HCT116 (cell line): ENCODE measurements around the gene GNPDA2. TPM values are rescaled to one million over a fixed set of nuclear protein-coding genes. Genes with fewer than 3 reads are reported as not detected.

ENCODE experiments used
- ATAC-seq: fragments of 200-7000 bp; cut with Tn5 transposase; 2 replicates; pipeline ENCODE4 v1.9.1; 2020; ENCODE audit warnings: mild to moderate bottlenecking, moderate library complexity
- BruUV-seq: library from RNA; stranded (reverse); fragments of 400-500 nt; replicated peaks from 2 replicates; lab custom pipeline; 2021; lab: Mats Ljungman, UMichigan
- CTCF ChIA-PET: fragments of 300-600 bp; sonication (Branson Sonifier 250); formaldehyde crosslinking; loops from one replicate; lab custom pipeline; 2021; ENCODE audit warnings: antibody characterized with exemption; lab: Charles Lee
- POLR2A ChIA-PET: fragments of 300-600, 350-600 bp; sonication (Branson Sonifier 250); formaldehyde crosslinking; loops from one replicate; lab custom pipeline; 2021; ENCODE audit warnings: antibody characterized with exemption; lab: Charles Lee
- RAD21 ChIA-PET, 2 experiments: fragments of 300-600 bp; sonication (Branson Sonifier 250); formaldehyde crosslinking; loops; one replicate each; lab custom pipeline; 2023; ENCODE audit warnings: low total read pairs in 2 of 2; ENCODE audit not compliant: uncharacterized antibody in 2 of 2, unreplicated experiment in 2 of 2, low non-redundant PET in 1 of 2; lab: Charles Lee
- DNase-seq: peaks from one replicate; pipeline ENCODE4 v3.0.0-alpha.2; 2010; ENCODE audit warnings: low read depth, low spot score
- H2AFZ ChIP-seq: fragments of 200-600 bp; shearing (Covaris generic), sonication (generic); 2 replicates; pipeline ENCODE4 v1.6.1; 2017; ENCODE audit warnings: low read depth, mixed run types, mixed read lengths, antibody characterized with exemption, low read length; ENCODE audit not compliant: poor library complexity, severe bottlenecking
- H3K27ac ChIP-seq: 2 replicates; pipeline ENCODE4 v1.5.1; 2012; ENCODE audit warnings: low read depth, low read length
- H3K27me3 ChIP-seq: fragments of 200-600 bp; sonication (generic); 2 replicates; pipeline ENCODE4 v1.6.1; 2016; ENCODE audit warnings: mixed run types, low read length, mixed read lengths; ENCODE audit not compliant: insufficient read depth
- H3K36me3 ChIP-seq, 2 experiments: fragments of 200-500 bp in 1 of 2; fragments of 200-600 bp in 1 of 2; sonication (Bioruptor generic) in 1 of 2; sonication (generic) in 1 of 2; 2 replicates each; pipeline versions ENCODE4 v1.5.1 to v1.6.1; 2014 to 2016; ENCODE audit warnings: low read length in 2 of 2, inconsistent platforms in 1 of 2, mixed read lengths in 1 of 2, mixed run types in 1 of 2; ENCODE audit not compliant: insufficient read depth in 2 of 2, control insufficient read depth in 1 of 2
- H3K4me1 ChIP-seq, 2 experiments: fragments of 200-600 bp in 1 of 2; sonication (generic) in 1 of 2; 2 replicates each; pipeline versions ENCODE4 v1.5.1 to v1.6.1; 2012 to 2017; ENCODE audit warnings: low read length in 2 of 2, inconsistent platforms in 1 of 2, mild to moderate bottlenecking in 1 of 2, mixed read lengths in 1 of 2, mixed run types in 1 of 2, moderate library complexity in 1 of 2; ENCODE audit not compliant: insufficient read depth in 2 of 2, control insufficient read depth in 1 of 2
- H3K4me2 ChIP-seq: fragments of 200-600 bp; sonication (generic); 2 replicates; pipeline ENCODE4 v1.6.1; 2017; ENCODE audit warnings: mixed run types, low read length, mixed read lengths
- H3K4me3 ChIP-seq, 2 experiments: fragments of 200-600 bp in 1 of 2; sonication (generic) in 1 of 2; replicated peaks in 1 of 2; 2 replicates each; pipeline ENCODE4 v1.5.1; 2011 to 2016; ENCODE audit warnings: low read length in 2 of 2, control low read depth in 1 of 2, low read depth in 1 of 2, mild to moderate bottlenecking in 1 of 2, mixed read lengths in 1 of 2, mixed run types in 1 of 2
- H3K79me2 ChIP-seq: fragments of 200-600 bp; sonication (generic); 2 replicates; pipeline ENCODE4 v1.6.1; 2017; ENCODE audit warnings: mild to moderate bottlenecking, mixed run types, low read length, moderate library complexity, mixed read lengths; ENCODE audit not compliant: insufficient read depth
- H3K9ac ChIP-seq: fragments of 200-600 bp; sonication (generic); 2 replicates; pipeline ENCODE4 v1.6.1; 2016; ENCODE audit warnings: low read length, mixed read lengths
- H3K9me2 ChIP-seq: fragments of 200-600 bp; sonication (generic), shearing (Covaris generic); 2 replicates; pipeline ENCODE4 v1.6.1; 2017; ENCODE audit warnings: mixed run types, mild to moderate bottlenecking, moderate library complexity; ENCODE audit not compliant: insufficient read depth
- H3K9me3 ChIP-seq, 2 experiments: fragments of 200-500 bp in 1 of 2; fragments of 200-600 bp in 1 of 2; sonication (Bioruptor generic) in 1 of 2; sonication (generic) in 1 of 2; 2 replicates each; pipeline ENCODE4 v1.6.1; 2014 to 2017; ENCODE audit warnings: low read length in 2 of 2, mixed read lengths in 2 of 2, inconsistent platforms in 1 of 2, low read depth in 1 of 2, mild to moderate bottlenecking in 1 of 2, mixed run types in 1 of 2, moderate library complexity in 1 of 2; ENCODE audit not compliant: control insufficient read depth in 1 of 2, insufficient read depth in 1 of 2
- H4K20me1 ChIP-seq: fragments of 200-600 bp; sonication (generic), shearing (Covaris generic); 2 replicates; pipeline ENCODE4 v1.6.1; 2017; ENCODE audit warnings: mixed run types, mild to moderate bottlenecking, moderate library complexity; ENCODE audit not compliant: insufficient read depth
- CEBPB ChIP-seq: IDR thresholded peaks from 2 replicates; pipeline ENCODE4 v1.6.1; 2012; ENCODE audit warnings: low read depth
- ELF1 ChIP-seq: IDR thresholded peaks from 2 replicates; pipeline ENCODE4 v1.6.1; 2012; ENCODE audit warnings: low read depth, borderline replicate concordance
- EZH2 ChIP-seq: fragments of 200-600 bp; sonication (generic); IDR thresholded peaks from 2 replicates; pipeline ENCODE4 v1.6.1; 2017; ENCODE audit warnings: antibody characterized with exemption, mixed run types
- EZH2phosphoT487 ChIP-seq: fragments of 200-600 bp; IDR thresholded peaks from 2 replicates; pipeline ENCODE4 v1.6.1; 2018; ENCODE audit warnings: antibody characterized with exemption, borderline replicate concordance
- FOSL1 ChIP-seq: IDR thresholded peaks from 2 replicates; pipeline ENCODE4 v1.6.1; 2012; ENCODE audit warnings: low read depth
- JUND ChIP-seq: IDR thresholded peaks from 2 replicates; pipeline ENCODE4 v1.6.1; 2012
- POLR2A ChIP-seq: IDR thresholded peaks from 2 replicates; pipeline ENCODE4 v1.7.0; 2011; ENCODE audit warnings: borderline replicate concordance; ENCODE audit not compliant: insufficient read depth, insufficient read length; ENCODE audit errors: extremely low read depth
- POLR2AphosphoS5 ChIP-seq: IDR thresholded peaks from 2 replicates; pipeline ENCODE4 v1.6.1; 2011; ENCODE audit warnings: mild to moderate bottlenecking, low read depth, low read length, moderate library complexity
- RAD21 ChIP-seq: IDR thresholded peaks from 2 replicates; pipeline ENCODE4 v1.6.1; 2012; ENCODE audit warnings: low read depth, mild to moderate bottlenecking
- SIN3A ChIP-seq: IDR thresholded peaks from 2 replicates; pipeline ENCODE4 v1.6.1; 2012; ENCODE audit warnings: low read depth
- SP1 ChIP-seq: IDR thresholded peaks from 2 replicates; pipeline ENCODE4 v1.6.1; 2012; ENCODE audit warnings: low read depth
- SRF ChIP-seq: IDR thresholded peaks from 2 replicates; pipeline ENCODE4 v1.6.1; 2012; ENCODE audit warnings: low read depth
- YY1 ChIP-seq: IDR thresholded peaks from 2 replicates; pipeline ENCODE4 v1.6.1; 2011; ENCODE audit warnings: low read length, low read depth, moderate library complexity, mild to moderate bottlenecking; ENCODE audit not compliant: insufficient replicate concordance; ENCODE audit errors: extremely low read depth
- ZFX ChIP-seq: fragments of 450-650 bp; IDR thresholded peaks from 2 replicates; pipeline ENCODE4 v1.6.1; 2017
- ZNF274 ChIP-seq: fragments of 200-500 bp; sonication (Bioruptor generic); IDR thresholded peaks from 2 replicates; pipeline ENCODE4 v1.6.1; 2014; ENCODE audit warnings: mild to moderate bottlenecking, low read depth, low read length, inconsistent platforms
- intact Hi-C: fragments of 100-400 bp; cut with micrococcal nuclease; formaldehyde crosslinking; loops from 2 replicates; pipeline ENCODE4 v1.10.0; 2022
- total RNA-seq: library from RNA; stranded (reverse); gene quantifications from one replicate; pipeline ENCODE4 v1.2.1, GENCODE V29; 2021; ENCODE audit not compliant: unreplicated experiment
- TF ChIP-seq, protein P1 (sequence below): IDR thresholded peaks from 2 replicates; pipeline ENCODE4 v1.6.1; 2012
- TF ChIP-seq, protein P2 (sequence below): IDR thresholded peaks from 2 replicates; pipeline ENCODE4 v1.6.1; 2011; ENCODE audit warnings: mild to moderate bottlenecking, low read length, moderate library complexity; ENCODE audit not compliant: insufficient replicate concordance; ENCODE audit errors: extremely low read depth
- TF ChIP-seq, protein P3 (sequence below): IDR thresholded peaks from 2 replicates; pipeline ENCODE4 v1.6.1; 2012; ENCODE audit warnings: low read depth
- TF ChIP-seq, protein P4 (sequence below), 3 experiments: fragments of 200-600 bp in 1 of 3; sonication (generic) in 1 of 3; IDR thresholded peaks in 2 of 3; conservative IDR thresholded peaks in 1 of 3; 2 replicates each; pipeline ENCODE4 v1.5.1; 2012 to 2017; ENCODE audit warnings: low read depth in 2 of 3, low read length in 2 of 3, antibody characterized with exemption in 1 of 3, borderline replicate concordance in 1 of 3, control low read depth in 1 of 3, mild to moderate bottlenecking in 1 of 3, mixed read lengths in 1 of 3, mixed run types in 1 of 3, moderate library complexity in 1 of 3; ENCODE audit not compliant: insufficient read depth in 1 of 3
- TF ChIP-seq, protein P5 (sequence below): IDR thresholded peaks from 2 replicates; pipeline ENCODE4 v1.6.1; 2012

Gene GNPDA2
- total RNA-seq, 1 experiment from 2014 or later, result 15.8 TPM

DNA sequence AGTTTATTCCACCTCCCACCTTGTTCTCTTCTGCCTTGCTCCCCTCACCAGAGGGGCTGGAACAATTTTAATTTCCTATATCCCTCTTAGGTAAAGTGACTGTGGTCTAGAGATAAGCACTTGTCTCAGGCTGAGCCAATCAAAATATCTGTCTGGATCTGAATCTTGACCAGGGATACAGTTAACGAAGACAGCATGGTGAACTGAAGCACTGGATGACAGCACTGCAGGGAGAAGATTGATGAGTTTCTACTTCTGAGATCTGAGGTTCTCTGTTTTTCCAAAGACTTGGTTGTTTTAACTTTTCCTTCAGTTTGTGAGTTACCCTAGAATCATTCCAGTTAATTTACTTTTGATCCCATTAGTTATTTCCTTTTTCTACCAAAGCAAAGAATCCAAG, 13.2 kb downstream of the GNPDA2 start:
- Histone ChIP-seq H4K20me1 (no peaks in the 10 kb centered on the region), H3K4me2 (no peak overlapping the region), H3K9me2 (no peaks in the 10 kb centered on the region)
- TF ChIP-seq FOSL1, result no peak
- TF ChIP-seq SRF, result no peak
- no peak for TF ChIP-seq SIN3A
- no peak for TF ChIP-seq EZH2phosphoT487
- no peak for TF ChIP-seq EZH2
- no peak for TF ChIP-seq CEBPB
- TF ChIP-seq, protein P1, sequence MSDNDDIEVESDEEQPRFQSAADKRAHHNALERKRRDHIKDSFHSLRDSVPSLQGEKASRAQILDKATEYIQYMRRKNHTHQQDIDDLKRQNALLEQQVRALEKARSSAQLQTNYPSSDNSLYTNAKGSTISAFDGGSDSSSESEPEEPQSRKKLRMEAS, result no peak
- no peak for TF ChIP-seq POLR2AphosphoS5
- TF ChIP-seq ZFX, result no peak
- TF ChIP-seq, protein P2, sequence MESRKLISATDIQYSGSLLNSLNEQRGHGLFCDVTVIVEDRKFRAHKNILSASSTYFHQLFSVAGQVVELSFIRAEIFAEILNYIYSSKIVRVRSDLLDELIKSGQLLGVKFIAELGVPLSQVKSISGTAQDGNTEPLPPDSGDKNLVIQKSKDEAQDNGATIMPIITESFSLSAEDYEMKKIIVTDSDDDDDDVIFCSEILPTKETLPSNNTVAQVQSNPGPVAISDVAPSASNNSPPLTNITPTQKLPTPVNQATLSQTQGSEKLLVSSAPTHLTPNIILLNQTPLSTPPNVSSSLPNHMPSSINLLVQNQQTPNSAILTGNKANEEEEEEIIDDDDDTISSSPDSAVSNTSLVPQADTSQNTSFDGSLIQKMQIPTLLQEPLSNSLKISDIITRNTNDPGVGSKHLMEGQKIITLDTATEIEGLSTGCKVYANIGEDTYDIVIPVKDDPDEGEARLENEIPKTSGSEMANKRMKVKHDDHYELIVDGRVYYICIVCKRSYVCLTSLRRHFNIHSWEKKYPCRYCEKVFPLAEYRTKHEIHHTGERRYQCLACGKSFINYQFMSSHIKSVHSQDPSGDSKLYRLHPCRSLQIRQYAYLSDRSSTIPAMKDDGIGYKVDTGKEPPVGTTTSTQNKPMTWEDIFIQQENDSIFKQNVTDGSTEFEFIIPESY, result no peak
- no peak for TF ChIP-seq POLR2A
- TF ChIP-seq, protein P3, sequence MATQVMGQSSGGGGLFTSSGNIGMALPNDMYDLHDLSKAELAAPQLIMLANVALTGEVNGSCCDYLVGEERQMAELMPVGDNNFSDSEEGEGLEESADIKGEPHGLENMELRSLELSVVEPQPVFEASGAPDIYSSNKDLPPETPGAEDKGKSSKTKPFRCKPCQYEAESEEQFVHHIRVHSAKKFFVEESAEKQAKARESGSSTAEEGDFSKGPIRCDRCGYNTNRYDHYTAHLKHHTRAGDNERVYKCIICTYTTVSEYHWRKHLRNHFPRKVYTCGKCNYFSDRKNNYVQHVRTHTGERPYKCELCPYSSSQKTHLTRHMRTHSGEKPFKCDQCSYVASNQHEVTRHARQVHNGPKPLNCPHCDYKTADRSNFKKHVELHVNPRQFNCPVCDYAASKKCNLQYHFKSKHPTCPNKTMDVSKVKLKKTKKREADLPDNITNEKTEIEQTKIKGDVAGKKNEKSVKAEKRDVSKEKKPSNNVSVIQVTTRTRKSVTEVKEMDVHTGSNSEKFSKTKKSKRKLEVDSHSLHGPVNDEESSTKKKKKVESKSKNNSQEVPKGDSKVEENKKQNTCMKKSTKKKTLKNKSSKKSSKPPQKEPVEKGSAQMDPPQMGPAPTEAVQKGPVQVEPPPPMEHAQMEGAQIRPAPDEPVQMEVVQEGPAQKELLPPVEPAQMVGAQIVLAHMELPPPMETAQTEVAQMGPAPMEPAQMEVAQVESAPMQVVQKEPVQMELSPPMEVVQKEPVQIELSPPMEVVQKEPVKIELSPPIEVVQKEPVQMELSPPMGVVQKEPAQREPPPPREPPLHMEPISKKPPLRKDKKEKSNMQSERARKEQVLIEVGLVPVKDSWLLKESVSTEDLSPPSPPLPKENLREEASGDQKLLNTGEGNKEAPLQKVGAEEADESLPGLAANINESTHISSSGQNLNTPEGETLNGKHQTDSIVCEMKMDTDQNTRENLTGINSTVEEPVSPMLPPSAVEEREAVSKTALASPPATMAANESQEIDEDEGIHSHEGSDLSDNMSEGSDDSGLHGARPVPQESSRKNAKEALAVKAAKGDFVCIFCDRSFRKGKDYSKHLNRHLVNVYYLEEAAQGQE, result no peak
- no peak for TF ChIP-seq ELF1
- TF ChIP-seq, protein P4, sequence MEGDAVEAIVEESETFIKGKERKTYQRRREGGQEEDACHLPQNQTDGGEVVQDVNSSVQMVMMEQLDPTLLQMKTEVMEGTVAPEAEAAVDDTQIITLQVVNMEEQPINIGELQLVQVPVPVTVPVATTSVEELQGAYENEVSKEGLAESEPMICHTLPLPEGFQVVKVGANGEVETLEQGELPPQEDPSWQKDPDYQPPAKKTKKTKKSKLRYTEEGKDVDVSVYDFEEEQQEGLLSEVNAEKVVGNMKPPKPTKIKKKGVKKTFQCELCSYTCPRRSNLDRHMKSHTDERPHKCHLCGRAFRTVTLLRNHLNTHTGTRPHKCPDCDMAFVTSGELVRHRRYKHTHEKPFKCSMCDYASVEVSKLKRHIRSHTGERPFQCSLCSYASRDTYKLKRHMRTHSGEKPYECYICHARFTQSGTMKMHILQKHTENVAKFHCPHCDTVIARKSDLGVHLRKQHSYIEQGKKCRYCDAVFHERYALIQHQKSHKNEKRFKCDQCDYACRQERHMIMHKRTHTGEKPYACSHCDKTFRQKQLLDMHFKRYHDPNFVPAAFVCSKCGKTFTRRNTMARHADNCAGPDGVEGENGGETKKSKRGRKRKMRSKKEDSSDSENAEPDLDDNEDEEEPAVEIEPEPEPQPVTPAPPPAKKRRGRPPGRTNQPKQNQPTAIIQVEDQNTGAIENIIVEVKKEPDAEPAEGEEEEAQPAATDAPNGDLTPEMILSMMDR (IDR thresholded peaks at IDR 0.05 in 2 of 3, conservative IDR thresholded peaks at IDR 0.05 in 1 of 3; ENCODE audit: borderline replicate concordance in 1 of 3, insufficient read depth in 1 of 3, low read depth in 2 of 3, low read length in 2 of 3), result no peak
- TF ChIP-seq SP1, result no peak
- no peak for TF ChIP-seq JUND
- TF ChIP-seq, protein P5, sequence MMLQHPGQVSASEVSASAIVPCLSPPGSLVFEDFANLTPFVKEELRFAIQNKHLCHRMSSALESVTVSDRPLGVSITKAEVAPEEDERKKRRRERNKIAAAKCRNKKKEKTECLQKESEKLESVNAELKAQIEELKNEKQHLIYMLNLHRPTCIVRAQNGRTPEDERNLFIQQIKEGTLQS, result no peak
- TF ChIP-seq YY1, result no peak
- TF ChIP-seq RAD21, result no peak
- TF ChIP-seq ZNF274, result no peak
- TF ChIP-seq, all 23 proteins: peak for 0
- intact Hi-C loops, result no loop called here
- H3K27me3 ChIP-seq, result no peaks in the 10 kb centered on the region
- no peaks in the 10 kb centered on the region for H3K4me1 ChIP-seq
- no peak overlapping the region for H3K4me3 ChIP-seq
- H3K9ac ChIP-seq, result no peak overlapping the region
- H3K9me3 ChIP-seq, result no peaks in the 10 kb centered on the region
- no peak for ATAC-seq
- no peak overlapping the region for H2AFZ ChIP-seq
- RAD21 ChIA-PET, result no interaction called here
- POLR2A ChIA-PET, result no interaction called here
- peaks cover 24% of the 10 kb centered on the region for H3K79me2 ChIP-seq
- no peak for DNase-seq
- CTCF ChIA-PET, result no interaction called here
- H3K36me3 ChIP-seq, result no peaks in the 10 kb centered on the region; a peak in 1 of 4 replicates
- H3K27ac ChIP-seq, result no peak overlapping the region
- BruUV-seq, result no TSS peak
